ENCODE measurements around the gene AMER2. TPM values are rescaled to one million over a fixed set of nuclear protein-coding genes. Genes with fewer than 3 reads are reported as not detected.

The AMER2 gene
- total and polyA plus RNA-seq, 8 donors: 0.03 to 0.50 (median 0.13) TPM; not detected in 1

DNA sequence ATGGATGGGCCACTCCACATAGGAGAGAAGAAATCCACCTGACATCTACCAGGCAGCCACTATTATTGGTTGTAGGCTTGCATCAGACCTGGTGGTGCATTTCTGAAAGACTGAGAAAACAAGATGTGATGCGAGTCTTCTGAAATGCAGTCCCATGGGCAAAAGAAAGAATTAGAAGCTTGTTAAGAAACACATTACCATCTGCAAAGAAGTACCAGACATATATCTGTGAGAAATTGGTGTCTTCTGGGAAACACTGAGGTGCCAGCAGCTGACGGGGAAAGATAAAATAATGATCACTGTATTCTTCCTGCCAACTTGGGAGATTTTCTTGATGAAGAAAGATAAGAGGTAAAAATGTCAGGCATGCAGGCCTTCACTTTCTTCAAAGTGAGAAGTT is 14.4 kb downstream of the AMER2 start:
- Histone ChIP-seq H3K27me3 (peaks cover 0 to 9% of the 10 kb centered on the region in 2 donors), H3K9me3 (no peaks in the 10 kb centered on the region), H3K27ac (no peak overlapping the region), H3K4me3 (no peak overlapping the region), H3K36me3 (no peaks in the 10 kb centered on the region), H3K4me1 (no peaks in the 10 kb centered on the region)
- no peak for DNase-seq
- no peak for TF ChIP-seq CTCF (IDR thresholded peaks at IDR 0.05)
- ATAC-seq: no peak
- intact Hi-C loops (cut with DNase I): no loop called here

GRCh38 chr13:25153736-25154135 is 18.4 kb downstream of the AMER2 start:
- Histone ChIP-seq H3K4me1 (no peaks in the 10 kb centered on the region), H3K27ac (no peak overlapping the region), H3K36me3 (no peaks in the 10 kb centered on the region), H3K9me3 (no peaks in the 10 kb centered on the region), H3K27me3 (peaks cover 0 to 7% of the 10 kb centered on the region in 2 donors), H3K4me3 (no peak overlapping the region)
- DNase-seq: no peak
- intact Hi-C loops (cut with DNase I): no loop called here
- no peak for ATAC-seq
- TF ChIP-seq CTCF (IDR thresholded peaks at IDR 0.05): no peak

DNA sequence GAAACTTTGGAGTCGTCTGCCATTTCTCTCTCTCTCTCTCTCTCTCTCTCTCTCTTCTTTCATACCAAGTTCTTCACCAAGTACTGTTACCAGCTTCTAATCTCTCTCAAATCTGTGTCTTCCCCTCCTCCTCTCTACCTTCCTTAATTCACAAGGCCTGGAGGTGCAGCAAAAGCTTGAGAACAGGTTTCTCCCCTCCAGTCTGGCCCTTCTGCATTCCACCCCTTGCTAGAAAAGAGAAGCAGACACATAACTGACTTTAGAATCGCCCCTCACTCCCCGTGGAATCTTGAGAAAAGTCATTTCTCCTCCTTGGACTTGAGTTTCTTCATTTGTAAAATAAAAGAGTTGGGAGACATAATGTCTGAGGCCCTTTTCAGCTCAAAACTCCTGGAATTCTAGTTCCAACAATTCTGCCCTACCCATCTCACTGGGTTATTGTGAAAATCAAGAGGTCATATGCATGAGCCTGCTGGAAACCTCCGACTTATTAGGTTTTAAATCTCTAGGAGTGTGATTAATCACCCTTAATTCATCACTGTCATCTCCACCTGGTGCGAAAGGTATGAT is 20.4 kb downstream of the AMER2 start:
- no peaks in the 10 kb centered on the region for H3K36me3 ChIP-seq
- ATAC-seq (no peak), DNase-seq (no peak)
- peaks cover 0 to 7% of the 10 kb centered on the region in 2 donors for H3K27me3 ChIP-seq
- intact Hi-C loops (cut with DNase I): no loop called here
- H3K4me1 ChIP-seq: no peaks in the 10 kb centered on the region
- H3K9me3 ChIP-seq: no peaks in the 10 kb centered on the region
- TF ChIP-seq CTCF (IDR thresholded peaks at IDR 0.05): no peak
- H3K4me3 ChIP-seq: no peak overlapping the region
- H3K27ac ChIP-seq: no peak overlapping the region

GRCh38 chr13:25149711-25150110 is 22.4 kb downstream of the AMER2 start:
- TF ChIP-seq CTCF (IDR thresholded peaks at IDR 0.05): no peak
- intact Hi-C loops (cut with DNase I): no loop called here
- H3K4me1 ChIP-seq: no peaks in the 10 kb centered on the region
- H3K27me3 ChIP-seq: peaks cover 0 to 7% of the 10 kb centered on the region in 2 donors
- H3K9me3 ChIP-seq: no peaks in the 10 kb centered on the region
- ATAC-seq (no peak), DNase-seq (no peak)
- H3K36me3 ChIP-seq: no peaks in the 10 kb centered on the region
- no peak overlapping the region for H3K4me3 ChIP-seq
- H3K27ac ChIP-seq: no peak overlapping the region

- Histone ChIP-seq H3K36me3 (no peaks in the 10 kb centered on the region), H3K4me1 (no peaks in the 10 kb centered on the region), H3K27ac (no peak overlapping the region), H3K4me3 (no peak overlapping the region), H3K27me3 (peaks cover 0 to 7% of the 10 kb centered on the region in 2 donors), H3K9me3 (no peaks in the 10 kb centered on the region)
- DNase-seq (no peak), ATAC-seq (no peak)
- intact Hi-C loops (cut with DNase I): no loop called here
- no peak for TF ChIP-seq CTCF (IDR thresholded peaks at IDR 0.05)
Observed at GRCh38 chr13:25148402-25148771, 23.7 kb downstream of the AMER2 start.

Data from left lung (tissue), 10 donors.